Endodermal cell (in vitro differentiated cells): ENCODE measurements around the gene ANKRD12. TPM values are rescaled to one million over a fixed set of nuclear protein-coding genes. Genes with fewer than 3 reads are reported as not detected.
A peak's percentile ranks its signal among the peaks of the same experiment; 100 is the strongest.
"Not testable (repeated sequence)": the region's sequence is repeated elsewhere in the genome, so short reads cannot be mapped to it uniquely, and the experiment has no call there.

Source experiments
- DNase-seq: peaks from one replicate; pipeline ENCODE4 v3.0.0-alpha.2; 2017
- H3K27ac ChIP-seq: 2 replicates; pipeline ENCODE4 v1.5.1; 2013; ENCODE audit warnings: mild to moderate bottlenecking, low read depth, low read length, moderate library complexity
- H3K27me3 ChIP-seq: 2 replicates; pipeline ENCODE4 v1.6.1; 2013; ENCODE audit warnings: mild to moderate bottlenecking, low read length, moderate library complexity; ENCODE audit not compliant: insufficient read depth, control insufficient read depth, poor library complexity, severe bottlenecking
- H3K36me3 ChIP-seq: 2 replicates; pipeline ENCODE4 v1.7.0; 2013; ENCODE audit warnings: mild to moderate bottlenecking, low read length, moderate library complexity; ENCODE audit not compliant: control insufficient read depth, insufficient read depth
- H3K4me1 ChIP-seq: one replicate; pipeline ENCODE4 v1.7.0; 2013; ENCODE audit warnings: low read length; ENCODE audit not compliant: control insufficient read depth, insufficient read depth
- H3K4me3 ChIP-seq: 2 replicates; pipeline ENCODE4 v1.5.1; 2013; ENCODE audit warnings: mild to moderate bottlenecking, low read length, moderate library complexity
- H3K9ac ChIP-seq: 2 replicates; pipeline ENCODE4 v1.6.1; 2013; ENCODE audit warnings: mild to moderate bottlenecking, low read length, moderate library complexity; ENCODE audit not compliant: poor library complexity, severe bottlenecking; ENCODE audit errors: extremely low read depth
- H3K9me3 ChIP-seq: 2 replicates; pipeline ENCODE4 v1.6.1; 2013; ENCODE audit warnings: mild to moderate bottlenecking, low read length, moderate library complexity; ENCODE audit not compliant: control insufficient read depth
- H3K27ac Mint-ChIP-seq: 2 replicates; pipeline ENCODE4 v1.8.0; 2020; ENCODE audit warnings: mixed read lengths
- H3K27me3 Mint-ChIP-seq: 2 replicates; pipeline ENCODE4 v1.8.0; 2021; ENCODE audit warnings: mild to moderate bottlenecking, mixed read lengths; ENCODE audit not compliant: insufficient read depth
- H3K36me3 Mint-ChIP-seq: 2 replicates; pipeline ENCODE4 v1.8.0; 2020; ENCODE audit warnings: low read depth, mixed read lengths
- H3K4me1 Mint-ChIP-seq: 2 replicates; pipeline ENCODE4 v1.8.0; 2020; ENCODE audit warnings: mixed read lengths
- H3K4me3 Mint-ChIP-seq: 2 replicates; pipeline ENCODE4 v1.8.0; 2020; ENCODE audit warnings: mild to moderate bottlenecking, moderate library complexity, mixed read lengths
- H3K9me3 Mint-ChIP-seq: 2 replicates; pipeline ENCODE4 v1.8.0; 2020; ENCODE audit warnings: mild to moderate bottlenecking, mixed read lengths
- CTCF ChIP-seq: fragments of 200-600 bp; sonication (generic); conservative IDR thresholded peaks from 2 replicates; pipeline ENCODE4 v1.5.0; 2021; ENCODE audit warnings: antibody characterized with exemption, mild to moderate bottlenecking
- WGBS, 2 experiments: methylation state at CpG; one replicate each; pipeline versions ENCODE4 v1.1.5 to v1.1.7; 2013; ENCODE audit warnings: missing lambda C conversion rate in 2 of 2, mixed read lengths in 1 of 2; ENCODE audit not compliant: insufficient coverage in 1 of 2, insufficient read length in 1 of 2; 5-methylcytosine and 5-hydroxymethylcytosine counted together
- long read RNA-seq, 4 experiments: library from polyadenylated mRNA in 2 of 4; library from RNA in 1 of 4; library from capped mRNA in 1 of 4; stranded (forward) in 3 of 4; unstranded in 1 of 4; transcript quantifications; one replicate each; pipeline ENCODE4 v2.0.0, GENCODE V29; 2020 to 2021; ENCODE audit warnings: inconsistent platforms in 1 of 4
- polyA plus RNA-seq, 2 experiments: library from polyadenylated mRNA; stranded (reverse); fragments of 50-300 nt; gene quantifications; one replicate each; pipeline ENCODE4 v1.2.3, GENCODE V29; 2013
- total RNA-seq, 2 donors: library from RNA; stranded (reverse); fragmentation: NEBNext Ultra II Directional in 1 of 2; extraction: Animal tissue kit (Norgen Biotek cat#: 25700) in 1 of 2; gene quantifications; 2 replicates in 1 of 2; 3 replicates in 1 of 2; pipeline ENCODE4 v1.2.1, GENCODE V29; 2021

ANKRD12 gene
- 10 to 100 TPM; 36.0 to 41.6 TPM for total RNA-seq
- polyA plus RNA-seq (2013, experiment 1 of 2): 21.7 TPM
- 21.8 TPM for polyA plus RNA-seq (2013, experiment 2 of 2)
- long read RNA-seq, experiment 1, partial matches to known transcripts: 1 of 6 reads
- long read RNA-seq, experiment 1, other reads (novel, unspliced or antisense): 5 of 6 reads
- long read RNA-seq, experiment 2, full-length matches to known transcripts: 1 of 16 reads
- long read RNA-seq, experiment 2, partial matches to known transcripts: 8 of 16 reads
- long read RNA-seq, experiment 2, other reads (novel, unspliced or antisense): 7 of 16 reads
- long read RNA-seq, experiment 3, partial matches to known transcripts: 28 of 130 reads
- long read RNA-seq, experiment 3, other reads (novel, unspliced or antisense): 102 of 130 reads
- long read RNA-seq, experiment 4, partial matches to known transcripts: 8 of 47 reads
- long read RNA-seq, experiment 4, other reads (novel, unspliced or antisense): 39 of 47 reads

- peaks cover 21% of the 10 kb centered on the region for H3K36me3 ChIP-seq
- Mint-ChIP-seq H3K27ac (peak within 1 kb of the TSS; percentile 98), H3K4me1 (peaks cover 31% of the 10 kb centered on the region), H3K27me3 (no peaks in the 10 kb centered on the region), H3K9me3 (no peaks in the 10 kb centered on the region), H3K4me3 (peak within 1 kb of the TSS; percentile 94), H3K36me3 (peaks cover 25% of the 10 kb centered on the region)
- TF ChIP-seq CTCF: no peak
- peak within 1 kb of the TSS; percentile 88 for H3K9ac ChIP-seq
- H3K27me3 ChIP-seq: no peaks in the 10 kb centered on the region
- no peaks in the 10 kb centered on the region for H3K9me3 ChIP-seq
- WGBS, 2 experiments: 0% methylated on average over 27 to 95 of the region's 95 CpGs
- H3K4me1 ChIP-seq: peaks cover 3% of the 10 kb centered on the region
- peak within 1 kb of the TSS; percentile 96 for H3K27ac ChIP-seq
- DNase-seq: peak; percentile 97
- peak within 1 kb of the TSS; percentile 88 for H3K4me3 ChIP-seq
These were observed at the start of gene ANKRD12 for GRCh38 chr18:9136315-9137155. Gene ANKRD12, plus strand, starts transcription at chr18:9136781. Its CDS starts 45,652 bp downstream, at chr18:9182433.

DNA sequence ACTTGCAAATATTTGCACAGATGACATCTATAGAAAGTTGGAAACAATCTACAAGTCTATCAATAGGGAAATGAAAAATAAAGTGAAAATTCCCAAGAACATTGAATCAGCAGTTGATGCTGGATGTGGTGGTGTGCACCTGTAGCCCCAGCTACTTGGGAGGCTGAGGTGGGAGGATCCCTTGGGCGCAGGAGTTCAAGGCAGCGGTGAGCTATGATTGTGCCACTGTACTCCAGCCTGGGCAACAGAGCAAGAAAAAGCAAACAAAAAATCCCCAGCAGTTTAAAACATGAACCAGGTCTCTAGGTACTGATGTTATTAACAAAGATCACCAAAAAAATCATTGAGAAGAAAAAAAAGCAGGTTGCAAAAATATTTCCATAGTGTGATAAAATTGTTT is 49.4 kb upstream of the ANKRD12 start:
- H3K4me3 ChIP-seq: no peak overlapping the region
- no peak overlapping the region for H3K27ac Mint-ChIP-seq
- no peaks in the 10 kb centered on the region for H3K9me3 ChIP-seq
- no peak overlapping the region for H3K4me3 Mint-ChIP-seq
- H3K36me3 ChIP-seq: no peaks in the 10 kb centered on the region
- no peaks in the 10 kb centered on the region for H3K4me1 ChIP-seq
- H3K27ac ChIP-seq: no peak overlapping the region
- DNase-seq: no peak
- no peaks in the 10 kb centered on the region for H3K27me3 ChIP-seq
- WGBS, 2 experiments: 100% methylated on average over 2 of the region's 2 CpGs; no CpG with 5 or more reads in 1 of the 2 experiments
- no peak overlapping the region for H3K9ac ChIP-seq
- H3K36me3 Mint-ChIP-seq: no peaks in the 10 kb centered on the region
- TF ChIP-seq CTCF: no peak
- H3K27me3 Mint-ChIP-seq: no peaks in the 10 kb centered on the region
- no peaks in the 10 kb centered on the region for H3K9me3 Mint-ChIP-seq
- no peaks in the 10 kb centered on the region for H3K4me1 Mint-ChIP-seq

- H3K4me1 ChIP-seq: no peaks in the 10 kb centered on the region
- no peaks in the 10 kb centered on the region for H3K9me3 Mint-ChIP-seq
- DNase-seq: no peak
These were observed 48.3 kb upstream of the ANKRD12 start for GRCh38 chr18:9088252-9088651.

DNA sequence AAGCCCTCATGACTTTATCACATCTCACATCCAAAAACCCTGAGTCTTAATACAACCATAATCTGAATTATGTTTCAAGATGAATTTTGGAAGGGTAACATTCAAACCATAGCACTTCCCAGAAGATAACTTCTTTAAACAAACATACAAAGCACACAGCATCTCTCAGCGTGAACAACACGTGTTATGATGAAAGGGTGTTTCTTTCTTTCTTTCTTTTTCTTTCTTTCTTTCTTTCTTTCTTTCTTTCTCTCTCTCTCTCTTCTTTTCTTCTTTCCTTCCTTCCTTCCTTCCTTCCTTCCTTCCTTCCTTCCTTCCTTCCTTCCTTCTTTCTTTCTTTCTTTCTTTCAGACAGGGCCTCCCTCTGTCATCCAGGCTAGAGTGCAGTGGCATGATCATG is 47.9 kb upstream of the ANKRD12 start:
- 100% methylated on average over 1 of the region's 2 CpGs; no CpG with 5 or more reads in 1 of the 2 experiments for WGBS, 2 experiments
- not testable (repeated sequence) for H3K9me3 Mint-ChIP-seq, H3K27me3 ChIP-seq

More at GRCh38 chr18:9088252-9088651, 48.3 kb upstream of the ANKRD12 start:
- Mint-ChIP-seq H3K27ac (no peak overlapping the region), H3K4me3 (no peak overlapping the region), H3K27me3 (no peaks in the 10 kb centered on the region), H3K4me1 (no peaks in the 10 kb centered on the region), H3K36me3 (no peaks in the 10 kb centered on the region)
- no peaks in the 10 kb centered on the region for H3K36me3 ChIP-seq
- no peaks in the 10 kb centered on the region for H3K9me3 ChIP-seq
- no peak overlapping the region for H3K4me3 ChIP-seq
- WGBS, 2 experiments: 91 to 100% methylated on average over 3 to 5 of the region's 5 CpGs
- no peaks in the 10 kb centered on the region for H3K27me3 ChIP-seq
- no peak for TF ChIP-seq CTCF
- no peak overlapping the region for H3K27ac ChIP-seq
- H3K9ac ChIP-seq: no peak overlapping the region

More for the DNA sequence above, 47.9 kb upstream of the ANKRD12 start:
- H3K4me3 Mint-ChIP-seq, H3K9ac ChIP-seq, H3K4me1 ChIP-seq, DNase-seq, H3K4me3 ChIP-seq, H3K36me3 Mint-ChIP-seq, H3K27ac ChIP-seq, H3K4me1 Mint-ChIP-seq, H3K27me3 Mint-ChIP-seq, H3K27ac Mint-ChIP-seq, H3K9me3 ChIP-seq, H3K36me3 ChIP-seq: not testable (repeated sequence)
